ENCODE data around the gene BTG2.
"Not testable (repeated sequence)": the region's sequence is repeated elsewhere in the genome, so short reads cannot be mapped to it uniquely, and the experiment has no call there.

BTG2 gene

DNA sequence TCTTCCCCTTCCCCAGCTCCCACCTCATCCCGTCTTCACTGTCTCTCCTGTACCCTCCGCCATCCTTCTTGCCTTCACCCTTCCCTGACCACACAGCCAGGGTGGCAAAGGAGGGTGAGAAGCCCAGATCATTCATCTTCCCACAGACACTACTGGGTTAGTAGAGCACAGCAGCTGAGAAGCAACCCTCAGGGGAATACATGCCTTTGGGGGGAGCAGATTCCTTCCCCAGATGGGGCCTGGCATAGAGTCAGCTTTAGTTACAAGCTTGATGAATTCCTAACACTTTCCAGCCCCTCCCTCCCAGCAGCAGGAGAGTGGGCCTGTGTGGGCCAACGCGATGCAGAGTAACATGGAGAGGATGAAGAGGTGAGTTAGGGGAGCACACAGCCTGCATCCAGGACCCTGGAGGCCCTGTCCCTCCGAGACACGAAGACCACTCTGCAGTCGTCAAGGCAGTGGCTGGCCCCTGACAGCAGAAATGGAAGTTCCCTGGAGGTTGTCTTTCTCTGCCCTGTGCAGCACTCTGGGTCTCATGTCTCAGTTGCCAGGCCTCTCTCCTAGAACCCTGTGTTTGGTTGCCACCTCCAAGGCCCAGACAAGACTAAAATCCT, 8.8 kb upstream of the BTG2 start:
- H3K4me3 ChIP-seq (replicated peaks in 1 of 2; ENCODE audit: low read depth in 2 of 2, low read length in 2 of 2): no peak overlapping the region
- DNase-seq (ENCODE audit: low read depth in 2 of 2): peak; percentile 39 to 77
- TF ChIP-seq, protein P1, sequence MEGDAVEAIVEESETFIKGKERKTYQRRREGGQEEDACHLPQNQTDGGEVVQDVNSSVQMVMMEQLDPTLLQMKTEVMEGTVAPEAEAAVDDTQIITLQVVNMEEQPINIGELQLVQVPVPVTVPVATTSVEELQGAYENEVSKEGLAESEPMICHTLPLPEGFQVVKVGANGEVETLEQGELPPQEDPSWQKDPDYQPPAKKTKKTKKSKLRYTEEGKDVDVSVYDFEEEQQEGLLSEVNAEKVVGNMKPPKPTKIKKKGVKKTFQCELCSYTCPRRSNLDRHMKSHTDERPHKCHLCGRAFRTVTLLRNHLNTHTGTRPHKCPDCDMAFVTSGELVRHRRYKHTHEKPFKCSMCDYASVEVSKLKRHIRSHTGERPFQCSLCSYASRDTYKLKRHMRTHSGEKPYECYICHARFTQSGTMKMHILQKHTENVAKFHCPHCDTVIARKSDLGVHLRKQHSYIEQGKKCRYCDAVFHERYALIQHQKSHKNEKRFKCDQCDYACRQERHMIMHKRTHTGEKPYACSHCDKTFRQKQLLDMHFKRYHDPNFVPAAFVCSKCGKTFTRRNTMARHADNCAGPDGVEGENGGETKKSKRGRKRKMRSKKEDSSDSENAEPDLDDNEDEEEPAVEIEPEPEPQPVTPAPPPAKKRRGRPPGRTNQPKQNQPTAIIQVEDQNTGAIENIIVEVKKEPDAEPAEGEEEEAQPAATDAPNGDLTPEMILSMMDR (IDR thresholded peaks at IDR 0.05; ENCODE audit: low read depth, low read length): no peak

DNA sequence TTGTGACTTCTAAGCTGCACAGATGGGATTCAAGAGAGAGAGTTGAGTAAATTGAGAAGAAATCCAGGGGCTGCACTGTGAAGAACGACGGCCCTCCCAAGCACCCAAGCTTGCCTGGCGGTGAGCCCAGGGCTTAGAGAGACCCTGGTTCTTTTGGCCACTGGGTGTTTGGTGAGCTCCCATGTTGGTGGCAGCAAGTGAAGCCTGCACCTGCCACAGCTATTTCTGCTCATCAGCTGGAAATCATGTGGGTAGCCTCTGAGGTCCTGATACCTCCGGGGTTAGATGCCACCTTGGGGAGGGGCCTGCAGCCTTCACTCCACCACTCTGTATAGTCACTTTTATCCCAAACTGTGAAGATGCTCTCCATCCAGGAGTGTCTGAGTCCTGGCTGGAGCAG, 6.2 kb upstream of the BTG2 start:
- DNase-seq (ENCODE audit: low read depth in 2 of 2): no peak
- no peak overlapping the region for H3K4me3 ChIP-seq (replicated peaks in 1 of 2; ENCODE audit: low read depth in 2 of 2, low read length in 2 of 2)
- TF ChIP-seq, protein P1 (IDR thresholded peaks at IDR 0.05; ENCODE audit: low read depth, low read length): no peak

DNA sequence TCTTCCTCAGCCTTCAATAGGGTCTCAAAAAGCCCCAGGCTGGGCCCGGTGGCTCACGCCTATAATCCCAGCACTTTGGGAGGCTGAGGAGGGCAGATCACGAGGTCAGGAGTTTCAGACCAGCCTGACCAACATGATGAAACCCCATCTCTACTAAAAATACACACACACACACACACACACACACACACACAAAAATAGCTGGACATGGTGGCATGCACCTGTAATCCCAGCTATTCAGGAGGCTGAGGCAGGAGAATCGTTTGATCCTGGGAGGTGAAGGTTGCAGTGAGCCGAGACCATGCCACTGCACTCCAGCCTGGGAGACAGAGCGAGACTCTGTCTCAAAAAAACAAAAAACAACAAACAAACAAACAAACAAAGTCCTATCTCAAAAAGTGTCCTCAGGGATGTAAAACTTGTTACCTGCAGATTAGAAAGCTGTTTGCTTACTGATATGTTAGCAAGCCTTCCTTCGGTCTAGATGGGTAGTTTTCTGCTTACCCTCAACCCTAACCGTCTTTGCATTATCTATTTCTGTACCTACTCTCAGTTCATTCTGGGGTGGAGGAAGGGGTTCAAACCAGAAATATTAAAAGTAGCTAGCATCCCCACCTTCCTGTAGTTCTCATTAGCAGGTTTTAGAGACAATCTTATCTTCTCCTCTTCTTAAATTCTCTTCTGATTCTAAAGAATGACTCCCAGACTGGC, 5.4 kb upstream of the BTG2 start:
- not testable (repeated sequence) for H3K4me3 ChIP-seq (replicated peaks in 1 of 2; ENCODE audit: low read depth in 2 of 2, low read length in 2 of 2)

DNA sequence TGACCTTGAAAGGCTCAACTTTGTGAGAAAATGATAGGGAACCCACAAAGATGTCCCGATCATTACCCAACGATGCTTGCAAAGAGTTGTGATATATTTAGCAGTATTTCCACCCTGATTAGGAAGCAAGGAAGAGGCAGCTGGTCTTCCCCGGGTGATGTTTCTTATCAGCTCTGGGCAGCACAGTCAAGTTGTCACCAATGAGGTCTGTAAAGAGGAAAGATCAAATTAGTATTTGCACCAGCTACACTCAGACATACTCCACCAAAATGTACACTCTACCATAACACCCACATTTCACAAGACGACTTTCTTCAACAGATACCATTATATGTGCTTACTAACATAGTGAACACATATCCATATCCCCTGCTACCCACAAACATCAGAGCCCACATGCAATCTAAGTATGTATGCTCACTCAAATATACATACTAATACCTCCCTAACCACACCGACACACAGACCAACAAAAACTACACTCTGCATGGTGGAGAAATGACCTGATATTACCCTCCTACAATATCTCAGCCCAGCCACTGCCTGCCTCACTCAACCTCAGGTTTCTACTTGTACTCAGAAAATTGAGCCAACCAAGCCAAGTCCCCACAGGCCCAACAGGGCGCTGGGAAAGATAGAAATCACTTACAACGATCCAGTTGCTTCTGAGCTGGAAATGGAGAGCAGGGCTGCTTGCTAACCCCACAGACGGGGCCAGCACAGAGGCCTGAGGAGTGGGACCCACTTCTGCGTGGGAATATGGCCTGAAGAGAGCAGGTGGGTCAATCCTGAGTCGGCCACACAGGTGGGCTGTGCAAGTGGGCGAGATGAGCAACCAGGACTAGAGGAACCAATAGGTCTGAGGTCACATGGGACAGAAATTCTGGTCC, 4.6 kb upstream of the BTG2 start:
- TF ChIP-seq, protein P1 (IDR thresholded peaks at IDR 0.05; ENCODE audit: low read depth, low read length): no peak
- no peak for DNase-seq (ENCODE audit: low read depth in 2 of 2)
- no peak overlapping the region for H3K4me3 ChIP-seq (replicated peaks in 1 of 2; ENCODE audit: low read depth in 2 of 2, low read length in 2 of 2)

More for the DNA sequence above, 5.4 kb upstream of the BTG2 start:
- not testable (repeated sequence) for DNase-seq (ENCODE audit: low read depth in 2 of 2)

DNA sequence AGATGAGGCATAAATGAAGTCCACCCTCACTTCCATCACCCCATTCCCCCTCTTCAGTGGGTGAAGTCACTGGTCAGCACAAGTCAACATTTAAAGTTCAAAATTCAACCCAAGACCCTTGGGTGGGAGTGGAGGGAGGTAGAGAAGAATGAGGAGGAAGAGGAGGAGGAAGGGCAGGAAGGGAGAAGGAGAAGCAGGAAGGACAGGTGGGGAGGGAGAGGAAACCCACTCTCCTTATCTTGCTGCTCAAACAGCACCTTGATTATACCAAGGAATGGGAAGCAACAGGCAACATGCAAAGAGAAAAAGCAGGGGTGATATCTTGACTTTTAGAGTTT, 4.0 kb upstream of the BTG2 start:
- H3K4me3 ChIP-seq (replicated peaks in 1 of 2; ENCODE audit: low read depth in 2 of 2, low read length in 2 of 2): no peak overlapping the region
- no peak for DNase-seq (ENCODE audit: low read depth in 2 of 2)
- TF ChIP-seq, protein P1 (IDR thresholded peaks at IDR 0.05; ENCODE audit: low read depth, low read length): no peak

DNA sequence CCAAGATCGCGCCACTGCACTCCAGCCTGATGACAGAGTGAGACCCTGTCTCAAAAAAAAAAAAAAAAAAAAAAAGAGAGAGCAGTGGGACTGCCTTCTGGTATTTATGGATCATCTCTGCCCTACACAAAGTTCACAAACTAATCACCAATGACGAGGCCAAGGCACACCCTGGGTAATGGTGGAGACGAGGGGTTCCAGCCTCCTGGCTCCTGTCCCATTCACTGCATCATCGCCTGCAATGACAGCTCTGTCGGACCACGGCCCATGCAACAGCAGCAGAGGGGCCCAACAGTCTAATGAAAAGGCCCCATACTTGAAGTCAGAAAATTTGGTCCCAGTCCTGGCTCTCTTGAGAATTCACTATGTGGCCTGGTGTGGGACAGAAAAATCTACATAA, 2.9 kb upstream of the BTG2 start:
- DNase-seq (ENCODE audit: low read depth in 2 of 2): no peak
- H3K4me3 ChIP-seq (replicated peaks in 1 of 2; ENCODE audit: low read depth in 2 of 2, low read length in 2 of 2): no peak overlapping the region
- TF ChIP-seq, protein P1 (IDR thresholded peaks at IDR 0.05; ENCODE audit: low read depth, low read length): no peak

DNA sequence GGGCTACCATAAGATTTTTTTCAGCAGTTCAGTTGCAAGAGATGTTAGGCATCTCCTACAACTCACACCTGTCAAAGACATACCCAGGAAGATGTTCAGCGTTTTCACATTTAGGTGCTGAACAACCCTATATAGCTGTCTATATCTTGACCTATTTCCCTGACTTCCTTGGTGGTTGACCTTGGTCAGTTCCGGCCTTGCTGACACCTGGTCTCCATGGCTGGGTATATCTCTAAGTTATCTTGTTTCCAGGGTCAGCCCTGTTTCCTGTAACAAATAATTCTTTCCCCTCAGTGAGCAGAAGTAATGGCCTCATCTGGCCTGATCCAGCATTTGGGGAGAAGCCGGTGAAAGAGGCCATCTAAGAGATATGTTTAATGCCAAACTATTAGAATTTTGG, 2.4 kb upstream of the BTG2 start:
- DNase-seq (ENCODE audit: low read depth in 2 of 2): no peak
- TF ChIP-seq, protein P1 (IDR thresholded peaks at IDR 0.05; ENCODE audit: low read depth, low read length): no peak
- H3K4me3 ChIP-seq (replicated peaks in 1 of 2; ENCODE audit: low read depth in 2 of 2, low read length in 2 of 2): no peak overlapping the region

All from cardiac fibroblast (primary cell).